NCI-H446 treated with DMSO at 0.1 percent for 48 hours (cell line): ENCODE results near the gene ITGA5.
"Not testable (repeated sequence)": the region's sequence is repeated elsewhere in the genome, so short reads cannot be mapped to it uniquely, and the experiment has no call there.

Experiments used
- DNase-seq: peaks from one replicate; lab custom pipeline; 2025; lab: John Stamatoyannopoulos, UW

ITGA5 gene

GRCh38 chr12:54370171-54370730 lies 48.8 kb downstream of the ITGA5 start:
- DNase-seq = no peak

GRCh38 chr12:54369597-54370131 lies 49.4 kb downstream of the ITGA5 start:
- DNase-seq = no peak

- DNase-seq = peak; percentile 47
Measured at GRCh38 chr12:54368709-54369596, 50.1 kb downstream of the ITGA5 start.

GRCh38 chr12:54368025-54368708 lies 50.9 kb downstream of the ITGA5 start:
- DNase-seq = no peak

DNA sequence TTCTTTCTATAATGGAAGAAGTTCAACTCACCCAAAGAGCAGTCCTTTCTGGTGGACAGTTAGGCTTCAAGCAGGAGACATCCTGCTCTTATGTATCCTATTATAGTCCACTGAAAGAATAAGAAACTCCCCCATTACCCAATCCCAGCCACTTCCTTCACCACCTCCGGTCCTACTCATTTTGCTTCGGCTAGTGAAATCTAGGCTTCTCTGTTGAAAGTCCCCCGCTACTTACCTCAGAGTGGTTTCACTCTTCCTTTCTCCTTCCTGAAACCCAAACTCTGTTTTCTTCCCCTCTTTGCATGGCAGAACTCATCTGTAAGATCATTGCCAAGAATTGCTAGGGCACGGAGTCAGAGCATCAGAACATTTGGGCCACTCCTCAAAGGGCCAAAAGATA lies 54.7 kb downstream of the ITGA5 start, which contains the start of gene GPR84:
Gene GPR84, minus strand, starts transcription at position 74 of the 400 bp plus-strand sequence. CDS start 635 bp downstream, outside the sequence.
- DNase-seq = no peak

DNA sequence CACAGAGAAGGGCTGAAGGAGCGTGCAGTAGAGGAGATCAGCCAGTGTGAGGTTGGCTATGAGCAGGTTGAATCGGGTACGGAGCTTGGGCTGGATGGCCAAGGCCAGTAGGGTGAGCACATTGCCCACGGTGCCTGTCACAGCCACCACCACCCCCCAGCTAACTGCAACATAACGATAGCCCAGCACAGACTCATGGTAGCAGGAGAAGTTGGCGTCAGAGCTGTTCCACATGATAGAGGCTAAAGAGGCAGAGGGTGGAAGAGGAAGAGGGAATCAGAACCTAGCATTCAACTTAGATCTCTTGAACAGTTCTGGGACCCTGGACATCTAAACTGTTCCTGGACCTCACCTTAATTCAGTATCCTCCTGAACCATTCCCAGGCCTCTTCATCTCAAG lies 55.4 kb downstream of the ITGA5 start:
- no peak for DNase-seq

- DNase-seq = no peak
Measured at GRCh38 chr12:54363047-54363446, 56.0 kb downstream of the ITGA5 start.

DNA sequence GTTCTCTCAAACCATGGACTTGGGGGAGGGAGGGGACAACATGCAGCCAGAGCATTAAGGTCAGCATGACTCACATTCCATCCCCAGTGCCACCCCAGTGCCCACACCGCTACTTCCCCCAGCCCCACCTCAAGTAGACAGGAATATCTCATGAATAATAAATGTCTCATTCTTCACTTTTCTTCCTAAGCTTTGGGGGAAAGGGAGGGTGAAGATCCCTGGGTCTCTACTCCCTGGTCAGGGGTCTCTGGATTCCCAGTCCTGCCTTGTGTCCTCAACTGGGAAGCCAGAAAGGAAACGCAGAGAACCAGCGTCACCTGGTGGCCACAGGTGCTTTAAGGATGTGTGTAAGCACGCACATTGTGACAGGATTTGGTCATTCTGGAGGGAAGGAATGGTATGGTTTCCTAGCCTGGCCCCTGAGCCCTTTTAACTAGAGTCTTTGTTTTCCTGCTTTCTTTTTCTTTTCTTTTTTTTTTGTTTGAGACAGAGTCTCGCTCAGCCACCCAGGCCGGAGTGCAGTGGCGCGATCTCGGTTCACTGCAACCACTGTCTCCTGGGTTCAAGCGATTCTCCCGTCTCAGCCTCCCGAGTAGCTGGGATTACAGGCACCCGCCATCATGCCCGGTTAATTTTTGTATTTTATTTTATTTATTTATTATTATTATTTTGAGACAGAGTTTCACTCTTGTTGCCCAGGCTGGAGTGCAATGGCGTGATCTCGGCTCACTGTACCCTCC lies 58.2 kb downstream of the ITGA5 start:
- no peak for DNase-seq

DNA sequence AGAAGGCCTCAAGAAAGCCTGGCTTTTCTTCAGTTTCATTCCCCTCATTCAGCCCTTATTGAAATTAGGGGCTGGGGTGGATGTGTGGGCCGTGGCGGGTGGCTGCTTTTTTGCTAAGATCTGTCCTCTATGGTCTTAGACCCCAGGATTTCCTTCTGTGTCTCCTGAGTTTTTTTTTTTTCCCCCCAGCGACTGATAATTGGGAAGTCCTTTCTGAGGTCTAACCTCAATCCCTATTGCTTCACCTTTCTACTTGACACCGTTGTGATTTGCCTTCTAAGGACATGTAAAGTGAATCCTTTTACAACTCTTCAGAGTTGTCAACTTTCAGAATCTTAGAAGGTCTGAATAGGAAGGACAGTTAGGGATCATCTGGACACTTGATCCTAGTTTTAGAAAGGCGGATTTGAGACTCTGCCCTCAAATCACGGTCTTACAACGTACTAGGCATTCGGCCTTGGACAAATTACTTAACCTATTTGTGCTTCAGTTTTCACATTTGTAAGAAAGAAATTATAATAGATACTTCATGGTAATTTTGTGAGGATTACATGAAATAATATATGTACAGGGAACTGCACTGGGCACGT lies 59.2 kb downstream of the ITGA5 start:
- DNase-seq = no peak

- DNase-seq = peak; percentile 99
Measured at GRCh38 chr12:54358945-54359761, 59.9 kb downstream of the ITGA5 start.

GRCh38 chr12:54358191-54358944 lies 60.7 kb downstream of the ITGA5 start:
- DNase-seq = no peak

DNA sequence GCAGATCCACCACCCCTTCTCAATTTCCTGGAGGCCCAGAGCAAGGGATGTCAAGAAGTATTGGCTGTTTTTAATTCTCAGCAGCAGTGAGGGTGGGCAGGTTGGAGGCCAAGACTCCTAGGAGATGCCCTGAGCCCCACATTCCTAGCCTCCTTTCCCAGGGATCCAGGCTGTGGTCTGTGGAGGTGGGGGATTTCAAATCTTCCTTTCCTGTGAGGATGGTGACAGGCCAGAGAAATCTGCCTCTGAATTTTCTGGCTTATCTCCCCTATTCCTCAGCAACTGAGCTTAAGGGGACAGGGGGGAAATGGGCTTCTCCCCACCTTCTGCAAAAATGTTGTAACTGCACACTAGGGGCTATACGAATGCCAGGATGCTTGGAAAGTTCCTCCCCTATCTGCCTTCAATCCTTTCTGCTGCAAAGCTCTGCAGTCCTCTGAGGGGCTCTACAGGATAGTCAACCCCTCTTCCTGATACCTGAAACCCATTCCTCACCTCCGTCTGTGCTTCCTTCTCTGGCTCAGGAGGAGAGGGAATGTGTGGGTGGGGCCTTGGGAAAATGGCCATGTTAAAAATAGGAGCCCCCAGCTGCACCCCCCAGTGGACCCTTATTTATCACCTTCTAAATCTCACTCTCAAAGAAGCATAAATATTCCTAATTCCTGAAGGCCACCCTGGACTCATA lies 61.4 kb downstream of the ITGA5 start:
- no peak for DNase-seq

- DNase-seq = no peak
Measured at GRCh38 chr12:54356951-54357356, 62.1 kb downstream of the ITGA5 start.

- no peak for DNase-seq
Measured at GRCh38 chr12:54356228-54356627, 62.8 kb downstream of the ITGA5 start.

GRCh38 chr12:54355104-54355815 lies 63.8 kb downstream of the ITGA5 start:
- DNase-seq = no peak

- DNase-seq = not testable (repeated sequence)
Measured at GRCh38 chr12:54354271-54354670, 64.8 kb downstream of the ITGA5 start.

DNA sequence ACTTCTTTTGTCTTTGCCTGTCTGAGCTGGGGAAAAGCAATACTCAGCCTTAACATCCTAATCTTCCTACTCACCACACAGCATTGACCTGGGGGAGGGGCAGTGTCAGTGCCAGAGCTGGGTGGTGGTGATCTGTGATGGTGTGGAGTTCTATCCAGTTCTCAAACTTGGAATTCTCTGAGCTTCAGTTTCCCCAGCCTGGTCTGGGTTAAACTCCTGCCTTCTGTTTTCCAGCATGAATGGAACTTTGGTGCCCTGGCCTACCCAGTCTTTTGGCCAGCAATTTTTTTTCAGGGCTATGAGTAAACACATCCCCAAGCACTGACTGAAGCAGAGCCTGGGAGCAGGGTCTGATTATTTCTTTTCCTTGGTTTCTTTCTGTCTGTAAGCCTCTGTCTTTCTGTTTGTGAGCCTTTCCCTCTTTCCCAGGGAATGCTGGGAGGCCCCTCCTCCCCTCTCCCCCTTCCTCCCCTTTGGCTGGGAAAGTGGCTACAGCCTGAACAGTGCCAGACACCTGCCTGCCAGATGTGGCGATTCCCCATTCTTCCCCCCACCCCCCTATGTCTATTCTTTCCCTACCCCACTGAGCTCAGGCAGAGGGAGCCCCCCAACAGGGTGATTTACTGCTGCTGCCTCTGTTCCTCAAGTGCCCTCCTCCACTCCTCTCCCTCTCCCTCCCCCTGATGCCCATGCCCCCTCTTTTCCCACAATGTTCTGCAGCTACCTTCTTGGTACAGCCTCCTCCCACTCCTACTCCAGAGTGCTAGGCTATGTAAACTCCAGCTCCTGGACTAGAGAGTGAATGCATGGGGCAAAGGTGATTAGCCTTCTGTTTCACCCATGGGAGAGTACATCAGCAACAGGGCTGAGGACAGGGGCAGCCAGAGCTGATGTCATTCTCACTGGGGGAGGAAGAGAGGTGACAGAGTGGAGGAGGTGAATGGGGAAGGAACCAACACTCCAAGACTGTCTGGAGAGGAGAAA lies 65.9 kb downstream of the ITGA5 start:
- DNase-seq = no peak
